Transverse colon (tissue), 4 donors: Measurements from ENCODE around the gene SPACA6. TPM values are rescaled to one million over a fixed set of nuclear protein-coding genes. Genes with fewer than 3 reads are reported as not detected.

ENCODE experiments used
- DNase-seq: peaks from one replicate; pipeline ENCODE4 v3.0.0-alpha.2; 2019
- H3K27ac ChIP-seq, 4 donors: fragments of 200-600 bp; sonication (generic); 2 replicates each; pipeline ENCODE4 v1.5.1; 2016 to 2018; ENCODE audit warnings: inconsistent platforms in 4 of 4
- H3K27me3 ChIP-seq: fragments of 200-600 bp; sonication (generic); 2 replicates; pipeline ENCODE4 v1.5.1; 2017; ENCODE audit warnings: inconsistent platforms
- H3K36me3 ChIP-seq, 4 donors: fragments of 200-600 bp; sonication (generic); 2 replicates each; pipeline ENCODE4 v1.5.1; 2017 to 2019; ENCODE audit warnings: inconsistent platforms in 4 of 4
- H3K4me1 ChIP-seq, 4 donors: fragments of 200-600 bp; sonication (generic); 2 replicates each; pipeline ENCODE4 v1.5.1; 2017 to 2020; ENCODE audit warnings: inconsistent platforms in 4 of 4
- H3K4me3 ChIP-seq, 4 donors: fragments of 200-600 bp; sonication (generic); 1 replicate in 1 of 4; 2 replicates in 3 of 4; pipeline versions ENCODE4 v1.5.1 to v1.6.1; 2017 to 2019; ENCODE audit warnings: inconsistent platforms in 4 of 4
- H3K9me3 ChIP-seq, 2 donors: fragments of 200-600 bp; sonication (generic); 2 replicates each; pipeline ENCODE4 v1.5.1; 2017 to 2019; ENCODE audit warnings: inconsistent platforms in 2 of 2
- CTCF ChIP-seq, 5 experiments: fragments of 200-600 bp in 3 of 5; fragments of 450-650 bp in 2 of 5; sonication (generic) in 3 of 5; IDR thresholded peaks; 1 replicate in 2 of 5; 2 replicates in 3 of 5; pipeline ENCODE4 v1.5.1; 2016 to 2017; ENCODE audit warnings: antibody characterized with exemption in 5 of 5, inconsistent platforms in 3 of 5, mild to moderate bottlenecking in 2 of 5, moderate library complexity in 1 of 5
- EP300 ChIP-seq: sonication (generic); formaldehyde crosslinking; IDR thresholded peaks from one replicate; pipeline ENCODE4 v1.6.1; 2017; ENCODE audit warnings: antibody characterized with exemption, low read depth
- POLR2A ChIP-seq: fragments of 450-650 bp; IDR thresholded peaks from one replicate; pipeline ENCODE4 v1.6.1; 2016; ENCODE audit warnings: antibody characterized with exemption, mild to moderate bottlenecking, moderate library complexity
- POLR2AphosphoS5 ChIP-seq, 3 donors: sonication (generic); formaldehyde crosslinking; IDR thresholded peaks; one replicate each; pipeline ENCODE4 v1.6.1; 2016; ENCODE audit warnings: antibody characterized with exemption in 3 of 3
- WGBS, 2 donors: methylation state at CpG; one replicate each; pipeline ENCODE4 v1.1.5; 2018; ENCODE audit warnings: low coverage in 1 of 2; 5-methylcytosine and 5-hydroxymethylcytosine counted together
- in situ Hi-C, 4 donors: fragments of 200-750 bp; cut with MboI; loops; one replicate each; pipeline versions ENCODE4 v1.15.0 to v1.15.1; 2017; ENCODE audit warnings: low sequenced_read_pairs in 3 of 4, low pct_ligation_motif_present in 1 of 4, low pct_unique_long_range_greater_than_20kb in 1 of 4
- intact Hi-C: fragments of 100-400 bp; cut with DNase I; formaldehyde crosslinking; loops from one replicate; pipeline ENCODE4 v1.15.1; 2023; ENCODE audit warnings: low total_unique reads
- total RNA-seq, 4 donors: library from RNA; depleted of rRNA; stranded (reverse); fragments of >200 nt; gene quantifications; one replicate each; pipeline ENCODE4 v1.1.0, GENCODE V29; 2016

Gene SPACA6
- total RNA-seq, 4 donors from 2014 or later: 2.3 to 25.1 (median 12.4) TPM

- no peak for TF ChIP-seq EP300
- TF ChIP-seq POLR2A: no peak
- no peak for TF ChIP-seq POLR2AphosphoS5 (IDR thresholded peaks at IDR 0.05)
- TF ChIP-seq CTCF (IDR thresholded peaks at IDR 0.05): no peak
- intact Hi-C loops: no loop called here
- in situ Hi-C loops: no loop called here
- no peaks in the 10 kb centered on the region for H3K9me3 ChIP-seq
- DNase-seq: no peak
- no peak overlapping the region for H3K4me3 ChIP-seq
- H3K4me1 ChIP-seq: no peaks in the 10 kb centered on the region
- H3K36me3 ChIP-seq: no peaks in the 10 kb centered on the region
- no peaks in the 10 kb centered on the region for H3K27me3 ChIP-seq
- WGBS, 2 donors: 57 to 59% methylated on average over 3 to 6 of the region's 6 CpGs
- H3K27ac ChIP-seq: no peak overlapping the region
Measured at GRCh38 chr19:51742789-51743188, 49.7 kb downstream of the SPACA6 start.

GRCh38 chr19:51743405-51743804 lies 50.3 kb downstream of the SPACA6 start:
- no peaks in the 10 kb centered on the region for H3K9me3 ChIP-seq
- no peaks in the 10 kb centered on the region for H3K27me3 ChIP-seq
- TF ChIP-seq POLR2AphosphoS5 (IDR thresholded peaks at IDR 0.05) (no peak), POLR2A (no peak), CTCF (IDR thresholded peaks at IDR 0.05) (no peak), EP300 (no peak)
- H3K4me3 ChIP-seq: no peak overlapping the region
- intact Hi-C loops: no loop called here
- 77 to 100% methylated on average over 1 to 3 of the region's 3 CpGs for WGBS, 2 donors
- no peaks in the 10 kb centered on the region for H3K36me3 ChIP-seq
- H3K4me1 ChIP-seq: no peaks in the 10 kb centered on the region
- DNase-seq: no peak
- in situ Hi-C loops: no loop called here
- H3K27ac ChIP-seq: no peak overlapping the region

- TF ChIP-seq EP300 (no peak), POLR2AphosphoS5 (IDR thresholded peaks at IDR 0.05) (no peak), POLR2A (no peak), CTCF (IDR thresholded peaks at IDR 0.05) (no peak)
- in situ Hi-C loops: no loop called here
- Histone ChIP-seq H3K4me1 (no peaks in the 10 kb centered on the region), H3K4me3 (no peak overlapping the region), H3K27me3 (no peaks in the 10 kb centered on the region), H3K27ac (no peak overlapping the region), H3K36me3 (no peaks in the 10 kb centered on the region), H3K9me3 (no peaks in the 10 kb centered on the region)
- 63% methylated on average over 7 of the region's 7 CpGs; no CpG with 5 or more reads in 1 of the 2 donors for WGBS, 2 donors
- DNase-seq: no peak
- intact Hi-C loops: no loop called here
Measured at GRCh38 chr19:51746731-51747130, 53.6 kb downstream of the SPACA6 start.

- Histone ChIP-seq H3K36me3 (no peaks in the 10 kb centered on the region), H3K9me3 (no peaks in the 10 kb centered on the region), H3K27ac (no peak overlapping the region), H3K4me1 (no peaks in the 10 kb centered on the region), H3K4me3 (no peak overlapping the region), H3K27me3 (no peaks in the 10 kb centered on the region)
- in situ Hi-C loops (no loop called here), intact Hi-C loops (no loop called here)
- 77 to 80% methylated on average over 4 of the region's 4 CpGs for WGBS, 2 donors
- DNase-seq: no peak
- TF ChIP-seq POLR2A (no peak), POLR2AphosphoS5 (IDR thresholded peaks at IDR 0.05) (no peak), CTCF (IDR thresholded peaks at IDR 0.05) (no peak), EP300 (no peak)
Measured at GRCh38 chr19:51749979-51750378, 56.8 kb downstream of the SPACA6 start.
